HepG2 (cell line): ENCODE results near the gene CHN1. TPM values are rescaled to one million over a fixed set of nuclear protein-coding genes. Genes with fewer than 3 reads are reported as not detected.
A peak's percentile ranks its signal among the peaks of the same experiment; 100 is the strongest.

Experiments
- ATAC-seq: fragments of 200-7000 bp; cut with Tn5 transposase; 3 replicates; pipeline ENCODE4 v1.9.1; 2020; ENCODE audit warnings: mild to moderate bottlenecking, moderate library complexity
- BruUV-seq: library from RNA; stranded (reverse); fragments of 400-500 nt; replicated peaks from 2 replicates; lab custom pipeline; 2021; lab: Mats Ljungman, UMichigan
- CTCF ChIA-PET: fragments of 300-600 bp; formaldehyde crosslinking; extraction: SDS; loops from one replicate; lab custom pipeline; 2021; ENCODE audit warnings: low total read pairs, inconsistent platforms, low intra/inter-chr PET ratio; lab: Yijun Ruan, JAX
- POLR2A ChIA-PET: fragments of 350-600 bp; sonication (Branson Sonifier 250); formaldehyde crosslinking; loops from one replicate; lab custom pipeline; 2020; ENCODE audit warnings: antibody characterized with exemption, inconsistent platforms; lab: Yijun Ruan, JAX
- DNase-seq: peaks from one replicate; pipeline ENCODE4 v3.0.0-alpha.2; 2015; ENCODE audit warnings: low spot score
- FAIRE-seq: peaks from 3 replicates; lab custom pipeline; 2011; peaks lifted over from hg19 to GRCh38; lab: Jason Lieb, UNC
- H2AFZ ChIP-seq: one replicate; pipeline ENCODE4 v1.6.1; 2011; ENCODE audit warnings: low read length, inconsistent platforms
- H3K27ac ChIP-seq: fragments of 300-600 bp; 3 replicates; pipeline ENCODE4 v1.8.0; 2011; ENCODE audit warnings: mixed run types, mild to moderate bottlenecking, mixed read lengths, low read length, inconsistent platforms; ENCODE audit not compliant: insufficient read depth; ENCODE audit errors: extremely low read length
- H3K27me3 ChIP-seq, 2 experiments: fragments of 200-600 bp in 1 of 2; 2 replicates in 1 of 2; 3 replicates in 1 of 2; pipeline versions ENCODE4 v1.6.0 to v1.8.0; 2011; ENCODE audit warnings: low read length in 2 of 2, mild to moderate bottlenecking in 2 of 2, moderate library complexity in 2 of 2, inconsistent platforms in 1 of 2; ENCODE audit not compliant: insufficient read depth in 2 of 2, control insufficient read depth in 1 of 2
- H3K36me3 ChIP-seq, 2 experiments: fragments of 200-600 bp in 1 of 2; replicated peaks in 1 of 2; 2 replicates in 1 of 2; 3 replicates in 1 of 2; pipeline versions ENCODE4 v1.5.1 to v1.8.0; 2011; ENCODE audit warnings: low read length in 2 of 2, inconsistent platforms in 1 of 2; ENCODE audit not compliant: insufficient read depth in 2 of 2, control insufficient read depth in 1 of 2
- H3K4me1 ChIP-seq: 2 replicates; pipeline ENCODE4 v1.5.1; 2012; ENCODE audit warnings: low read length, inconsistent platforms; ENCODE audit not compliant: insufficient read depth
- H3K4me2 ChIP-seq: 2 replicates; pipeline ENCODE4 v1.6.0; 2011; ENCODE audit warnings: low read depth, low read length, inconsistent platforms
- H3K4me3 ChIP-seq, 3 experiments: fragments of 200-600 bp in 1 of 3; sonication (generic), shearing (Covaris generic) in 1 of 3; replicated peaks in 1 of 3; 2 replicates each; pipeline ENCODE4 v1.5.1; 2011 to 2016; ENCODE audit warnings: low read length in 3 of 3, inconsistent platforms in 2 of 3, low read depth in 2 of 3, mild to moderate bottlenecking in 2 of 3, control low read depth in 1 of 3, mixed read lengths in 1 of 3; ENCODE audit not compliant: insufficient read depth in 1 of 3
- H3K79me2 ChIP-seq: one replicate; pipeline ENCODE4 v1.6.1; 2011; ENCODE audit warnings: low read length, inconsistent platforms; ENCODE audit not compliant: insufficient read depth
- H3K9ac ChIP-seq: 2 replicates; pipeline ENCODE4 v1.6.0; 2011; ENCODE audit warnings: mild to moderate bottlenecking, low read depth, low read length, inconsistent platforms; ENCODE audit not compliant: insufficient read depth
- H3K9me3 ChIP-seq: 2 replicates; pipeline ENCODE4 v1.5.1; 2012; ENCODE audit warnings: mild to moderate bottlenecking, low read length
- H4K20me1 ChIP-seq: 2 replicates; pipeline ENCODE4 v1.6.0; 2011; ENCODE audit warnings: inconsistent platforms, mild to moderate bottlenecking, low read length, moderate library complexity; ENCODE audit not compliant: insufficient read depth
- AKAP8 ChIP-seq: sonication (generic); formaldehyde crosslinking; IDR thresholded peaks from 2 replicates; pipeline ENCODE4 v1.5.1; 2020; ENCODE audit warnings: mild to moderate bottlenecking, missing genetic modification reagents
- MIXL1 ChIP-seq: IDR thresholded peaks from 2 replicates; pipeline ENCODE4 v1.6.1; 2016
- RFX1 ChIP-seq: fragments of 450-650 bp; IDR thresholded peaks from 2 replicates; pipeline ENCODE4 v1.6.1; 2017
- SMARCC2 ChIP-seq: fragments of 450-650 bp; IDR thresholded peaks from 2 replicates; pipeline ENCODE4 v1.6.1; 2017; ENCODE audit warnings: antibody characterized with exemption, mild to moderate bottlenecking
- ZNF138 ChIP-seq: sonication (generic); formaldehyde crosslinking; IDR thresholded peaks from 2 replicates; pipeline ENCODE4 v1.5.0; 2020; ENCODE audit warnings: mild to moderate bottlenecking, low read depth, missing genetic modification reagents
- ZNF414 ChIP-seq: sonication (generic); formaldehyde crosslinking; IDR thresholded peaks from 2 replicates; pipeline ENCODE4 v1.5.0; 2020; ENCODE audit warnings: missing genetic modification reagents
- WGBS: methylation state at CpG from one replicate; pipeline ENCODE4 v1.1.6; 2017; ENCODE audit warnings: low lambda C conversion rate; 5-methylcytosine and 5-hydroxymethylcytosine counted together
- in situ Hi-C: cut with HindIII; loops from 2 replicates; pipeline ENCODE4 v1.10.0; 2017; ENCODE audit warnings: low pct_unique_long_range_greater_than_20kb; ENCODE audit not compliant: extremely low pct_ligation_motif_present
- intact Hi-C: fragments of 100-400 bp; cut with micrococcal nuclease; formaldehyde crosslinking; loops from one replicate; pipeline ENCODE4 v1.10.0; 2022; ENCODE audit not compliant: unreplicated experiment
- polyA plus RNA-seq, 8 experiments: library from polyadenylated mRNA; depleted of rRNA in 3 of 8; stranded (reverse) in 7 of 8; unstranded in 1 of 8; fragments of >200 nt; fragmentation: Illumina TruSeq in 4 of 8; extraction: Trizol in 4 of 8; gene quantifications; 2 replicates each; pipeline versions ENCODE4 v1.2.1 to v1.2.3, GENCODE V29; 2011 to 2016; ENCODE audit warnings: low read depth in 4 of 8, missing spikeins in 1 of 8, mixed read lengths in 1 of 8; ENCODE audit not compliant: insufficient read depth in 1 of 8
- total RNA-seq, 5 experiments: library from RNA; depleted of rRNA; stranded (reverse); fragments of >200 nt; fragmentation: Illumina TruSeq; extraction: Trizol; gene quantifications; 2 replicates each; pipeline ENCODE4 v1.2.3, GENCODE V29; 2016; ENCODE audit warnings: low read depth in 1 of 5
- TF ChIP-seq, protein P1 (sequence below): sonication (generic); formaldehyde crosslinking; IDR thresholded peaks from 2 replicates; pipeline ENCODE4 v1.9.0; 2022; ENCODE audit warnings: missing genetic modification reagents, mild to moderate bottlenecking, borderline replicate concordance

The CHN1 gene
- total and polyA plus RNA-seq, 2 of the 13 experiments (the other 11 are each of a cell fraction or from before 2014, with no cell fraction given), result 2.8 to 3.5 TPM

DNA sequence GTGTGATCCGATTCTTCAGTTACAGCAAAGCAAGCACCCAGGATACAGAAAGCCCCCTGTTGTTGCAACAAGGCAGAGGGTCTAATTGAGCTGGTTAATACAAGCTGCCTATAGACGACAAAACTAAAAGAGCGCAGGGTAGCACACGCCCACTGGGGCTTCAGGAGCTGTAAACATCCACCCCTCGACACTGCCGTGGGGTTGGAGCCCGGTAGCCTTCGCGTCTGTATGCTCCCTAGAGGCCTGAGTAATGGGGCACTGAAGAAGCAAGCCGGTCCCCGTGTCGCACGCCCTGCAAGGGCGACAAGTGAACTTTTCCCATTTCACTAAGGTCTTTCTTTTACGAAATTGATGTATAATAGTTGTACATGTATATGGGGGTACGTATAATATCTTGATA, 216.2 kb downstream of the CHN1 start:
- in situ Hi-C loops (no loop called here), intact Hi-C loops (no loop called here)
- H3K36me3 ChIP-seq, result no peaks in the 10 kb centered on the region
- H3K9me3 ChIP-seq, result no peaks in the 10 kb centered on the region
- no peak overlapping the region for H3K27ac ChIP-seq
- no peaks in the 10 kb centered on the region for H3K4me1 ChIP-seq
- H4K20me1 ChIP-seq, result no peaks in the 10 kb centered on the region
- no peak overlapping the region for H3K4me2 ChIP-seq
- peaks cover 3 to 37% of the 10 kb centered on the region in 2 experiments; a peak in 3 of 5 replicates for H3K27me3 ChIP-seq
- no peak for TF ChIP-seq RFX1
- TF ChIP-seq ZNF138 (CRISPR knock-in tag), result no peak
- no peak for TF ChIP-seq MIXL1
- no peak for TF ChIP-seq ZNF414 (CRISPR knock-in tag)
- no peak for TF ChIP-seq SMARCC2
- TF ChIP-seq, all 625 proteins: peak for 0
- no peak overlapping the region for H3K9ac ChIP-seq
- no peak for FAIRE-seq
- WGBS, result 33% methylated on average over 16 of the region's 16 CpGs
- BruUV-seq, result no TSS peak
- DNase-seq, result no peak
- ChIA-PET POLR2A (no interaction called here), CTCF (no interaction called here)
- H2AFZ ChIP-seq, result no peak overlapping the region
- ATAC-seq, result peak; percentile 35; the same call in 1 of the 3 replicates
- no peaks in the 10 kb centered on the region for H3K79me2 ChIP-seq
- H3K4me3 ChIP-seq, result no peak overlapping the region

DNA sequence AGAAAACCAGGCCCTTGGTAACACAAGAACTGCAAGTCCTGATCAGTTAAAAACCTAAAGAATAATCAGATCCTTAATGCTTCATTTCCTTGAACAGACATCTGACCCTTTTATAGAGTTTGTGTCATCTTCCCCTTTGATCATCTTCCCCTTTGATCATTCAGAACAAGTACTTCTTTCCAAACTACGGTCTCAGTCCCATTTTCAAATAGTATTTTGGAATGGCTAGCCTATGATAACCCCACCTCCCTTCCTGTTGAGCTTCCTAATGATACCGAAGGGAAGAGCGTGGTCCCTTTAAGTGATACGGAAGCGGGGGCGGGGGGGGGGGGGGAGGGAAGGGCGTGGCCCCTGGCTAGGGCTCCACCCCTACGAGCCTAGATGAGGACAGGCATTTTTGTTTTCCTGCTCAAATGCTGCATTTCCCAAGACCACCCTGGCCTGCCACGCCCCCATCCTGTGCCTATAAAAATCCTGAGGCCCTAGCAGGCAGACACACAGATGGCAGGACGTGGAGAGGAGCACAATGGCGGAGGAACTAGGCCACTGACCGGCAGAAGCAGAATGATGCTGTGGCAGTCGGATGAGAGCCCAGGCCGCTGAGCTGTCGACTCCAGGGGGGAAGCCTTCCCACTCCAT, 216.8 kb downstream of the CHN1 start:
- intact Hi-C loops (no loop called here), in situ Hi-C loops (no loop called here)
- H2AFZ ChIP-seq, result no peak overlapping the region
- H4K20me1 ChIP-seq, result no peaks in the 10 kb centered on the region
- no peak for DNase-seq
- H3K4me1 ChIP-seq, result no peaks in the 10 kb centered on the region
- no peak overlapping the region for H3K27ac ChIP-seq
- no peak for ATAC-seq
- H3K36me3 ChIP-seq, result no peaks in the 10 kb centered on the region
- no peak overlapping the region for H3K9ac ChIP-seq
- no peaks in the 10 kb centered on the region for H3K79me2 ChIP-seq
- peaks cover 3 to 31% of the 10 kb centered on the region in 2 experiments; a peak in 3 of 5 replicates for H3K27me3 ChIP-seq
- no peak overlapping the region for H3K4me2 ChIP-seq
- ChIA-PET POLR2A (no interaction called here), CTCF (no interaction called here)
- no TSS peak for BruUV-seq
- FAIRE-seq, result no peak
- no peak overlapping the region for H3K4me3 ChIP-seq
- WGBS, result 30% methylated on average over 14 of the region's 15 CpGs
- H3K9me3 ChIP-seq, result no peaks in the 10 kb centered on the region
- no peak for TF ChIP-seq AKAP8 (CRISPR knock-in tag)
- TF ChIP-seq, protein P1, sequence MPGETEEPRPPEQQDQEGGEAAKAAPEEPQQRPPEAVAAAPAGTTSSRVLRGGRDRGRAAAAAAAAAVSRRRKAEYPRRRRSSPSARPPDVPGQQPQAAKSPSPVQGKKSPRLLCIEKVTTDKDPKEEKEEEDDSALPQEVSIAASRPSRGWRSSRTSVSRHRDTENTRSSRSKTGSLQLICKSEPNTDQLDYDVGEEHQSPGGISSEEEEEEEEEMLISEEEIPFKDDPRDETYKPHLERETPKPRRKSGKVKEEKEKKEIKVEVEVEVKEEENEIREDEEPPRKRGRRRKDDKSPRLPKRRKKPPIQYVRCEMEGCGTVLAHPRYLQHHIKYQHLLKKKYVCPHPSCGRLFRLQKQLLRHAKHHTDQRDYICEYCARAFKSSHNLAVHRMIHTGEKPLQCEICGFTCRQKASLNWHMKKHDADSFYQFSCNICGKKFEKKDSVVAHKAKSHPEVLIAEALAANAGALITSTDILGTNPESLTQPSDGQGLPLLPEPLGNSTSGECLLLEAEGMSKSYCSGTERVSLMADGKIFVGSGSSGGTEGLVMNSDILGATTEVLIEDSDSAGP (CRISPR knock-in tag), result peak; percentile 45; the same call in 1 of the 2 replicates
